K562 (cell line): Measurements from ENCODE around the gene B2M. TPM values are rescaled to one million over a fixed set of nuclear protein-coding genes. Genes with fewer than 3 reads are reported as not detected.

ENCODE experiments used
- BCL6 ChIP-seq: fragments of 250-450 bp; sonication (Bioruptor Pico); IDR thresholded peaks from 2 replicates; pipeline ENCODE4 v1.4.0; 2020
- DDX20 ChIP-seq: fragments of 450-650 bp; IDR thresholded peaks from 2 replicates; pipeline ENCODE4 v1.6.1; 2016; ENCODE audit warnings: missing genetic modification characterization, low read depth, mild to moderate bottlenecking, missing compliant biosample characterization, moderate library complexity
- E2F4 ChIP-seq: sonication (generic); formaldehyde crosslinking; IDR thresholded peaks from 2 replicates; pipeline ENCODE4 v1.8.0; 2022; ENCODE audit warnings: mild to moderate bottlenecking, low read depth, missing genetic modification reagents
- GTF2A2 ChIP-seq: IDR thresholded peaks from 2 replicates; pipeline ENCODE4 v1.6.1; 2016; ENCODE audit warnings: mild to moderate bottlenecking, missing genetic modification characterization, missing compliant biosample characterization
- KAT7 ChIP-seq: sonication (generic); formaldehyde crosslinking; IDR thresholded peaks from 2 replicates; pipeline ENCODE4 v1.8.0; 2022; ENCODE audit warnings: missing genetic modification reagents, mild to moderate bottlenecking, borderline replicate concordance
- LEF1 ChIP-seq: fragments of 450-650 bp; IDR thresholded peaks from 2 replicates; pipeline ENCODE4 v1.6.1; 2016; ENCODE audit warnings: mild to moderate bottlenecking
- PHF20 ChIP-seq: fragments of 450-650 bp; IDR thresholded peaks from 2 replicates; pipeline ENCODE4 v1.6.1; 2018; ENCODE audit not compliant: partially characterized antibody
- SNRNP70 ChIP-seq: fragments of 200-400 bp; formaldehyde crosslinking; optimal IDR thresholded peaks from 2 replicates; pipeline ENCODE3; 2017; ENCODE audit warnings: low read depth, low read length
- TAF9B ChIP-seq: fragments of 450-650 bp; IDR thresholded peaks from 2 replicates; pipeline ENCODE4 v1.6.1; 2018; ENCODE audit warnings: mild to moderate bottlenecking; ENCODE audit not compliant: partially characterized antibody
- THRA ChIP-seq: fragments of 450-650 bp; IDR thresholded peaks from 2 replicates; pipeline ENCODE4 v1.6.1; 2017; ENCODE audit warnings: mild to moderate bottlenecking, moderate library complexity
- U2AF2 ChIP-seq: fragments of 200-400 bp; formaldehyde crosslinking; optimal IDR thresholded peaks from 2 replicates; pipeline ENCODE3; 2017; ENCODE audit warnings: low read depth, mild to moderate bottlenecking, low read length
- ZBED1 ChIP-seq: IDR thresholded peaks from 2 replicates; pipeline ENCODE4 v1.6.1; 2014
- ZNF395 ChIP-seq: fragments of 200-800 bp; sonication (Bioruptor generic); IDR thresholded peaks from 2 replicates; pipeline ENCODE4 v1.6.1; 2017; ENCODE audit warnings: missing genetic modification characterization, missing compliant biosample characterization
- ZNF589 ChIP-seq: fragments of 200-800 bp; sonication (Bioruptor generic); IDR thresholded peaks from 2 replicates; pipeline ENCODE4 v1.6.1; 2016; ENCODE audit warnings: low read depth, missing genetic modification characterization, missing compliant biosample characterization
- polyA plus RNA-seq, 8 experiments: library from polyadenylated mRNA; depleted of rRNA in 4 of 8; stranded (reverse) in 5 of 8; unstranded in 3 of 8; fragments of >200 nt; fragmentation: Nextera tagmentation in 2 of 8; fragmentation: Illumina TruSeq in 1 of 8; extraction: Ambion mirVana in 2 of 8; extraction: Trizol in 1 of 8; gene quantifications; 2 replicates each; pipeline versions ENCODE4 v1.2.1 to v1.2.3, GENCODE V29; 2011 to 2014; ENCODE audit warnings: inconsistent platforms in 1 of 8, missing spikeins in 1 of 8
- total RNA-seq, 7 experiments: library from RNA; depleted of rRNA in 6 of 7; stranded (reverse); fragments of >200 nt in 6 of 7; fragmentation: Illumina TruSeq in 2 of 7; extraction: Trizol in 2 of 7; gene quantifications; 2 replicates each; pipeline versions ENCODE4 v1.2.1 to v1.2.3, GENCODE V29; 2011 to 2021; ENCODE audit warnings: low replicate concordance in 1 of 7
- TF ChIP-seq, protein P1 (sequence below), 2 experiments: fragments of 450-650 bp; formaldehyde crosslinking in 1 of 2; IDR thresholded peaks; 2 replicates each; pipeline versions ENCODE4 v1.4.0 to v1.6.1; 2014 to 2020; ENCODE audit warnings: mild to moderate bottlenecking in 2 of 2, borderline replicate concordance in 1 of 2, low read depth in 1 of 2

Gene B2M
- total and polyA plus RNA-seq, 9 of the 15 experiments (the other 6 are each of a cell fraction or from before 2014, with no cell fraction given), result 460 to 3,138 (median 1,032) TPM

GRCh38 chr15:44726568-44727484 lies 15.5 kb downstream of the B2M start (continued):
- TF ChIP-seq, protein P1, sequence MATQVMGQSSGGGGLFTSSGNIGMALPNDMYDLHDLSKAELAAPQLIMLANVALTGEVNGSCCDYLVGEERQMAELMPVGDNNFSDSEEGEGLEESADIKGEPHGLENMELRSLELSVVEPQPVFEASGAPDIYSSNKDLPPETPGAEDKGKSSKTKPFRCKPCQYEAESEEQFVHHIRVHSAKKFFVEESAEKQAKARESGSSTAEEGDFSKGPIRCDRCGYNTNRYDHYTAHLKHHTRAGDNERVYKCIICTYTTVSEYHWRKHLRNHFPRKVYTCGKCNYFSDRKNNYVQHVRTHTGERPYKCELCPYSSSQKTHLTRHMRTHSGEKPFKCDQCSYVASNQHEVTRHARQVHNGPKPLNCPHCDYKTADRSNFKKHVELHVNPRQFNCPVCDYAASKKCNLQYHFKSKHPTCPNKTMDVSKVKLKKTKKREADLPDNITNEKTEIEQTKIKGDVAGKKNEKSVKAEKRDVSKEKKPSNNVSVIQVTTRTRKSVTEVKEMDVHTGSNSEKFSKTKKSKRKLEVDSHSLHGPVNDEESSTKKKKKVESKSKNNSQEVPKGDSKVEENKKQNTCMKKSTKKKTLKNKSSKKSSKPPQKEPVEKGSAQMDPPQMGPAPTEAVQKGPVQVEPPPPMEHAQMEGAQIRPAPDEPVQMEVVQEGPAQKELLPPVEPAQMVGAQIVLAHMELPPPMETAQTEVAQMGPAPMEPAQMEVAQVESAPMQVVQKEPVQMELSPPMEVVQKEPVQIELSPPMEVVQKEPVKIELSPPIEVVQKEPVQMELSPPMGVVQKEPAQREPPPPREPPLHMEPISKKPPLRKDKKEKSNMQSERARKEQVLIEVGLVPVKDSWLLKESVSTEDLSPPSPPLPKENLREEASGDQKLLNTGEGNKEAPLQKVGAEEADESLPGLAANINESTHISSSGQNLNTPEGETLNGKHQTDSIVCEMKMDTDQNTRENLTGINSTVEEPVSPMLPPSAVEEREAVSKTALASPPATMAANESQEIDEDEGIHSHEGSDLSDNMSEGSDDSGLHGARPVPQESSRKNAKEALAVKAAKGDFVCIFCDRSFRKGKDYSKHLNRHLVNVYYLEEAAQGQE (IDR thresholded peaks at IDR 0.05; ENCODE audit: borderline replicate concordance), result peak; percentile 63; the same call in 1 of the 2 replicates
- TF ChIP-seq, protein P1 (CRISPR knock-in tag; IDR thresholded peaks at IDR 0.05; ENCODE audit: low read depth), result no peak
- TF ChIP-seq GTF2A2 (peak; percentile 73), BCL6 (no peak), PHF20 (no peak), LEF1 (peak; percentile 73; the same call in 1 of the 2 replicates), DDX20 (tag) (0 out of 2 replicates have a peak, but pooled peaks have one; percentile 6), ZBED1 (peak; percentile 91; the same call in 1 of the 2 replicates), TAF9B (peak; percentile 64), ZNF589 (CRISPR knock-in tag) (peak; percentile 89), THRA (no peak), ZNF395 (CRISPR knock-in tag) (0 out of 2 replicates have a peak, but pooled peaks have one; percentile 36), U2AF2 (no peak), E2F4 (CRISPR knock-in tag) (no peak), KAT7 (CRISPR knock-in tag) (no peak), SNRNP70 (no peak)
